ENCODE results near the gene ARFGEF3. TPM values are rescaled to one million over a fixed set of nuclear protein-coding genes. Genes with fewer than 3 reads are reported as not detected.

ARFGEF3 gene
- total RNA-seq, 1 donor, result under 0.01 TPM

GRCh38 chr6:138235693-138236092 is 74.0 kb downstream of the ARFGEF3 start:
- no peak for DNase-seq (ENCODE audit: low read depth in 2 of 3, low spot score in 2 of 3)

- no peak for DNase-seq (ENCODE audit: low read depth in 2 of 3, low spot score in 2 of 3)
These were observed 75.7 kb downstream of the ARFGEF3 start for GRCh38 chr6:138237463-138237862.

GRCh38 chr6:138238368-138238767 is 76.6 kb downstream of the ARFGEF3 start:
- DNase-seq (ENCODE audit: low read depth in 2 of 3, low spot score in 2 of 3), result no peak

- no peak for DNase-seq (ENCODE audit: low read depth in 2 of 3, low spot score in 2 of 3)
These were observed 78.0 kb downstream of the ARFGEF3 start for GRCh38 chr6:138239774-138240173.

- DNase-seq (ENCODE audit: low read depth in 2 of 3, low spot score in 2 of 3), result no peak
These were observed 78.9 kb downstream of the ARFGEF3 start for GRCh38 chr6:138240476-138241245.

- DNase-seq (ENCODE audit: low read depth in 2 of 3, low spot score in 2 of 3), result no peak
These were observed 79.6 kb downstream of the ARFGEF3 start for GRCh38 chr6:138241381-138241780.

- DNase-seq (ENCODE audit: low read depth in 2 of 3, low spot score in 2 of 3), result no peak
These were observed 80.2 kb downstream of the ARFGEF3 start for GRCh38 chr6:138241934-138242333.

- no peak for DNase-seq (ENCODE audit: low read depth in 2 of 3, low spot score in 2 of 3)
These were observed 81.4 kb downstream of the ARFGEF3 start for GRCh38 chr6:138242987-138243592.

GRCh38 chr6:138245751-138246150 is 84.0 kb downstream of the ARFGEF3 start:
- DNase-seq (ENCODE audit: low read depth in 2 of 3, low spot score in 2 of 3), result no peak

GRCh38 chr6:138246650-138247440 is 85.1 kb downstream of the ARFGEF3 start:
- no peak for DNase-seq (ENCODE audit: low read depth in 2 of 3, low spot score in 2 of 3)

GRCh38 chr6:138248011-138248410 is 86.3 kb downstream of the ARFGEF3 start:
- DNase-seq (ENCODE audit: low read depth in 2 of 3, low spot score in 2 of 3), result no peak

- no peak for DNase-seq (ENCODE audit: low read depth in 2 of 3, low spot score in 2 of 3)
These were observed 87.1 kb downstream of the ARFGEF3 start for GRCh38 chr6:138248878-138249277.

GRCh38 chr6:138250053-138250452 is 88.3 kb downstream of the ARFGEF3 start:
- DNase-seq (ENCODE audit: low read depth in 2 of 3, low spot score in 2 of 3), result no peak

GRCh38 chr6:138250513-138251247 is 88.9 kb downstream of the ARFGEF3 start:
- DNase-seq (ENCODE audit: low read depth in 2 of 3, low spot score in 2 of 3), result no peak

GRCh38 chr6:138253731-138254130 is 92.0 kb downstream of the ARFGEF3 start:
- no peak for DNase-seq (ENCODE audit: low read depth in 2 of 3, low spot score in 2 of 3)

- DNase-seq (ENCODE audit: low read depth in 2 of 3, low spot score in 2 of 3), result no peak
These were observed 93.7 kb downstream of the ARFGEF3 start for GRCh38 chr6:138255443-138255842.

GRCh38 chr6:138257638-138258040 is 95.9 kb downstream of the ARFGEF3 start:
- no peak for DNase-seq (ENCODE audit: low read depth in 2 of 3, low spot score in 2 of 3)

- DNase-seq (ENCODE audit: low read depth in 2 of 3, low spot score in 2 of 3), result no peak
These were observed 96.5 kb downstream of the ARFGEF3 start for GRCh38 chr6:138258197-138258596.

GRCh38 chr6:138258991-138259390 is 97.3 kb downstream of the ARFGEF3 start:
- DNase-seq (ENCODE audit: low read depth in 2 of 3, low spot score in 2 of 3), result no peak

GRCh38 chr6:138261116-138261780 is 99.5 kb downstream of the ARFGEF3 start:
- DNase-seq (ENCODE audit: low read depth in 2 of 3, low spot score in 2 of 3), result no peak

Data from hematopoietic multipotent progenitor cell (in vitro differentiated cells).